ENCODE results near the gene OBI1. TPM values are rescaled to one million over a fixed set of nuclear protein-coding genes. Genes with fewer than 3 reads are reported as not detected.

The OBI1 gene
- total RNA-seq, 1 donor from 2014 or later = 11.8 TPM

- DNase-seq (ENCODE audit: extremely low read depth, low read depth, low spot score) = no peak
Observed at GRCh38 chr13:78593129-78593528, 65.8 kb downstream of the OBI1 start.

- DNase-seq (ENCODE audit: extremely low read depth, low read depth, low spot score) = no peak
Observed at GRCh38 chr13:78592584-78592983, 66.4 kb downstream of the OBI1 start.

GRCh38 chr13:78589206-78589605 is 69.7 kb downstream of the OBI1 start:
- DNase-seq (ENCODE audit: extremely low read depth, low read depth, low spot score) = no peak

GRCh38 chr13:78587395-78587794 is 71.6 kb downstream of the OBI1 start:
- no peak for DNase-seq (ENCODE audit: extremely low read depth, low read depth, low spot score)

- no peak for DNase-seq (ENCODE audit: extremely low read depth, low read depth, low spot score)
Observed at GRCh38 chr13:78586706-78587105, 72.2 kb downstream of the OBI1 start.

- no peak for DNase-seq (ENCODE audit: extremely low read depth, low read depth, low spot score)
Observed at GRCh38 chr13:78576261-78576660, 82.7 kb downstream of the OBI1 start.

GRCh38 chr13:78572459-78572858 is 86.5 kb downstream of the OBI1 start:
- no peak for DNase-seq (ENCODE audit: extremely low read depth, low read depth, low spot score)

GRCh38 chr13:78569029-78569428 is 89.9 kb downstream of the OBI1 start:
- DNase-seq (ENCODE audit: extremely low read depth, low read depth, low spot score) = no peak

- no peak for DNase-seq (ENCODE audit: extremely low read depth, low read depth, low spot score)
Observed at GRCh38 chr13:78566631-78567030, 92.3 kb downstream of the OBI1 start.

Other genes starting within 250 kb of the OBI1 start
- gene POU4F1, start 55.6 kb downstream of the OBI1 start, total RNA-seq = 0.12 TPM in 1 of 2 replicates, not detected in the other

Data from glomerular endothelial cell (primary cell).